Loucy (cell line): ENCODE measurements around the gene WT1.

ENCODE experiments used
- H2AFZ ChIP-seq: fragments of 200-600 bp; sonication (generic); 2 replicates; pipeline ENCODE4 v1.6.0; 2016; ENCODE audit warnings: antibody characterized with exemption, mild to moderate bottlenecking, low read length, moderate library complexity
- H3F3A ChIP-seq: fragments of 200-600 bp; 2 replicates; pipeline ENCODE4 v1.6.0; 2016; ENCODE audit warnings: antibody characterized with exemption, low read depth, mild to moderate bottlenecking
- H3K27me3 ChIP-seq: fragments of 200-600 bp; sonication (generic); 2 replicates; pipeline ENCODE4 v1.6.1; 2014; ENCODE audit warnings: low read length, mild to moderate bottlenecking; ENCODE audit not compliant: insufficient read depth, poor library complexity, severe bottlenecking
- H3K36me3 ChIP-seq: fragments of 200-600 bp; sonication (generic); 2 replicates; pipeline ENCODE4 v1.6.1; 2016; ENCODE audit warnings: low read length; ENCODE audit not compliant: insufficient read depth
- H3K4me1 ChIP-seq: fragments of 200-600 bp; sonication (generic); 2 replicates; pipeline ENCODE4 v1.5.1; 2014; ENCODE audit warnings: low read length, mild to moderate bottlenecking; ENCODE audit not compliant: insufficient read depth, poor library complexity, severe bottlenecking
- H3K4me2 ChIP-seq: fragments of 200-600 bp; sonication (generic); 2 replicates; pipeline ENCODE4 v1.6.0; 2014; ENCODE audit warnings: antibody characterized with exemption, low read length, low read depth, mild to moderate bottlenecking; ENCODE audit not compliant: poor library complexity, severe bottlenecking
- H3K4me3 ChIP-seq: fragments of 200-600 bp; sonication (generic); 2 replicates; pipeline ENCODE4 v1.5.1; 2014; ENCODE audit warnings: low read length, mild to moderate bottlenecking, mixed read lengths; ENCODE audit not compliant: poor library complexity, severe bottlenecking
- H3K79me2 ChIP-seq: fragments of 200-600 bp; sonication (generic); 2 replicates; pipeline ENCODE4 v1.6.1; 2014; ENCODE audit warnings: low read length; ENCODE audit not compliant: insufficient read depth
- H3K9ac ChIP-seq: fragments of 200-600 bp; sonication (generic); 2 replicates; pipeline ENCODE4 v1.6.0; 2014; ENCODE audit warnings: mild to moderate bottlenecking, low read depth, low read length, moderate library complexity; ENCODE audit not compliant: poor library complexity, severe bottlenecking
- H3K9me2 ChIP-seq: fragments of 200-600 bp; sonication (generic); replicated peaks from 2 replicates; pipeline ENCODE4 v1.6.1; 2016; ENCODE audit warnings: low read depth, low read length, mixed read lengths
- H3K9me3 ChIP-seq: fragments of 200-600 bp; sonication (generic); 2 replicates; pipeline ENCODE4 v1.6.1; 2014; ENCODE audit warnings: mild to moderate bottlenecking, antibody characterized with exemption, low read length, low read depth; ENCODE audit not compliant: insufficient read depth
- H4K20me1 ChIP-seq: fragments of 200-600 bp; sonication (generic); 2 replicates; pipeline ENCODE4 v1.6.0; 2014; ENCODE audit warnings: antibody characterized with exemption, low read length, mild to moderate bottlenecking; ENCODE audit not compliant: insufficient read depth, poor library complexity, severe bottlenecking
- EZH2phosphoT487 ChIP-seq: fragments of 200-600 bp; IDR thresholded peaks from 2 replicates; pipeline ENCODE4 v1.6.1; 2018; ENCODE audit warnings: antibody characterized with exemption, mild to moderate bottlenecking, moderate library complexity, borderline replicate concordance
- TF ChIP-seq, protein P1 (sequence below): fragments of 200-600 bp; sonication (generic); conservative IDR thresholded peaks from 2 replicates; pipeline ENCODE4 v1.5.1; 2014; ENCODE audit warnings: mild to moderate bottlenecking, antibody characterized with exemption, low read length

WT1 gene

DNA sequence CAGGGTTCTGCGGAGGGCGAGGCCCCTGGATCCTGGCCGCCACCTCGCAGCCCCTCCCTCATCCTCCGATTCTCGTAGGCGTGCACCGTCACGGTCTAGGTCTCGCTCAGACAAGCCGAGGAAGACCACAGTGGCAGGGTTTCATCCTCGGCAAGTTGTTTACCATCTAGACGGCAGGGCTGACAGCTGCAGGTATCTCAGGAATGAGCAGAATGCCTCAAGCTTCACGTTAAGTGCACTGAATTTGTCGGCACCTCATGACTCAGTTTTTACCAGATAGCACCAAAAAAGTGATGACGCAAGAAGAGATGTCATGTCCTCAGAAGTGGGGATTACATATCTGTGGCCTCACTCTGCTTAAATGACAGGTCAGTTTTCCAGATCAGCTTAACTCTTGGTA lies 35.1 kb downstream of the WT1 start:
- H3K4me2 ChIP-seq: no peak overlapping the region

DNA sequence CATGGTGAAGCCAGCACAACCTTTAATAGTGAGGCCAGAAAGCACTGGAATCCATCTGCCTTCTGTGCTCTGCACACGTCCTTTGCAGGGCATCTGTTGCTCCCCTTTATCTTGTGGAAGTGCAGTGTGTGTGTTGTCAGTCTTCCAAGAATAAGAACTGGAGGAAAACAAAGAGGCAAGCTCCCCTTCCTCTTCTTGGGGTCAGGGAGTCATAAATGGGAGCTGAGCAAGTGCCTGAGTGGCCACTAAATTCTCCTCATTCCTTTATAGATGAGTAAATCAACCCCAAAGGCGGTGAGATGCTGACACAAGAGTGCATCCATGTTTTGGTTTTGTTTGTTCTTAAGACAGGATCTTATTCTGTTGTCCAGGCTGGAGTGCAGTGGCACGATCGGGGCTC lies 38.3 kb downstream of the WT1 start:
- H3K4me3 ChIP-seq: peak overlapping the region; percentile 81
- H4K20me1 ChIP-seq: no peaks in the 10 kb centered on the region
- peak overlapping the region; percentile 84 for H2AFZ ChIP-seq
- no peaks in the 10 kb centered on the region for H3K9me2 ChIP-seq
- H3K79me2 ChIP-seq: peaks cover 41% of the 10 kb centered on the region
- H3K4me2 ChIP-seq: peak overlapping the region; percentile 81
- H3K9ac ChIP-seq: peak overlapping the region; percentile 93
- TF ChIP-seq, protein P1, sequence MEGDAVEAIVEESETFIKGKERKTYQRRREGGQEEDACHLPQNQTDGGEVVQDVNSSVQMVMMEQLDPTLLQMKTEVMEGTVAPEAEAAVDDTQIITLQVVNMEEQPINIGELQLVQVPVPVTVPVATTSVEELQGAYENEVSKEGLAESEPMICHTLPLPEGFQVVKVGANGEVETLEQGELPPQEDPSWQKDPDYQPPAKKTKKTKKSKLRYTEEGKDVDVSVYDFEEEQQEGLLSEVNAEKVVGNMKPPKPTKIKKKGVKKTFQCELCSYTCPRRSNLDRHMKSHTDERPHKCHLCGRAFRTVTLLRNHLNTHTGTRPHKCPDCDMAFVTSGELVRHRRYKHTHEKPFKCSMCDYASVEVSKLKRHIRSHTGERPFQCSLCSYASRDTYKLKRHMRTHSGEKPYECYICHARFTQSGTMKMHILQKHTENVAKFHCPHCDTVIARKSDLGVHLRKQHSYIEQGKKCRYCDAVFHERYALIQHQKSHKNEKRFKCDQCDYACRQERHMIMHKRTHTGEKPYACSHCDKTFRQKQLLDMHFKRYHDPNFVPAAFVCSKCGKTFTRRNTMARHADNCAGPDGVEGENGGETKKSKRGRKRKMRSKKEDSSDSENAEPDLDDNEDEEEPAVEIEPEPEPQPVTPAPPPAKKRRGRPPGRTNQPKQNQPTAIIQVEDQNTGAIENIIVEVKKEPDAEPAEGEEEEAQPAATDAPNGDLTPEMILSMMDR: no peak
- TF ChIP-seq EZH2phosphoT487: no peak
- H3K9me3 ChIP-seq: no peaks in the 10 kb centered on the region
- no peaks in the 10 kb centered on the region for H3K36me3 ChIP-seq
- peaks cover 32% of the 10 kb centered on the region for H3K4me1 ChIP-seq
- no peaks in the 10 kb centered on the region for H3K27me3 ChIP-seq
- H3F3A ChIP-seq: no peaks in the 10 kb centered on the region

More for the DNA sequence above, 35.1 kb downstream of the WT1 start:
- Histone ChIP-seq H3K27me3 (no peaks in the 10 kb centered on the region), H3K9me2 (no peaks in the 10 kb centered on the region), H3K4me3 (no peak overlapping the region), H3K9ac (no peak overlapping the region), H4K20me1 (no peaks in the 10 kb centered on the region), H2AFZ (no peak overlapping the region), H3K4me1 (peaks cover 12% of the 10 kb centered on the region), H3F3A (no peaks in the 10 kb centered on the region), H3K36me3 (no peaks in the 10 kb centered on the region), H3K79me2 (peaks cover 11% of the 10 kb centered on the region), H3K9me3 (no peaks in the 10 kb centered on the region)
- TF ChIP-seq EZH2phosphoT487: no peak
- TF ChIP-seq, protein P1: no peak

DNA sequence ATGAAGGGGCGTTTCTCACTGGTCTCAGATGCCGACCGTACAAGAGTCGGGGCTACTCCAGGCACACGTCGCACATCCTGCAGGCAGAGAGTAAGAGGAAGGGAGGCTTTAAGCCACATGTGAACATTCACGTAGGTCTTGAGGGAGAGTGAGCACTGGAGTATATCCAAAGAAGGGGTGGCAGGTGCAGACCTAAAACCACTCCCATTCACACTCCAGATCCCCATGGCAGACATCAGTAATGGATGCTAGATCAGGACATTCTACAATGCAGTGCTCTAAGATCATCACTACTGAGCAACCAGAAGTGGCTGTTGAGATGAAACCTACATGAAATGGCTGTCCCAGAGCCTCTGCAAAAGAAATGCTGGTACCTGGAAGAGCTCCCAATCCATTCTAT lies 39.0 kb downstream of the WT1 start:
- peak overlapping the region; percentile 81 for H3K4me3 ChIP-seq
- no peaks in the 10 kb centered on the region for H3F3A ChIP-seq
- H3K4me1 ChIP-seq: peaks cover 37% of the 10 kb centered on the region
- no peaks in the 10 kb centered on the region for H3K9me2 ChIP-seq
- peak overlapping the region; percentile 81 for H3K4me2 ChIP-seq
- peak overlapping the region; percentile 93 for H3K9ac ChIP-seq
- peak overlapping the region; percentile 84 for H2AFZ ChIP-seq
- H4K20me1 ChIP-seq: no peaks in the 10 kb centered on the region
- H3K79me2 ChIP-seq: peaks cover 44% of the 10 kb centered on the region
- H3K9me3 ChIP-seq: no peaks in the 10 kb centered on the region
- no peaks in the 10 kb centered on the region for H3K27me3 ChIP-seq
- H3K36me3 ChIP-seq: no peaks in the 10 kb centered on the region
- TF ChIP-seq, protein P1: no peak
- TF ChIP-seq EZH2phosphoT487: no peak
